Caki2 (cell line): Measurements from ENCODE around the gene SYNGAP1. TPM values are rescaled to one million over a fixed set of nuclear protein-coding genes. Genes with fewer than 3 reads are reported as not detected.
"Not testable (repeated sequence)": the region's sequence is repeated elsewhere in the genome, so short reads cannot be mapped to it uniquely, and the experiment has no call there.

ENCODE experiments used
- DNase-seq: peaks from one replicate; pipeline ENCODE4 v3.0.0-alpha.2; 2015; ENCODE audit warnings: low read depth
- in situ Hi-C: cut with HindIII; loops from 2 replicates; pipeline ENCODE4 v1.10.0; 2016; ENCODE audit warnings: low sequenced_read_pairs, low pct_unique_long_range_greater_than_20kb, mixed read lengths
- total RNA-seq: library from RNA; depleted of rRNA; stranded (reverse); fragments of >200 nt; shearing (Covaris generic); gene quantifications from 2 replicates; pipeline ENCODE4 v1.2.3, GENCODE V29; 2014; ENCODE audit warnings: low replicate concordance

Gene SYNGAP1
- total RNA-seq, 1 experiment from 2014 or later: 0.14 TPM

- in situ Hi-C loops: no loop called here
- no peak for DNase-seq
These were observed 22.3 kb upstream of the SYNGAP1 start for GRCh38 chr6:33397541-33397940.

GRCh38 chr6:33398601-33399000 is 21.3 kb upstream of the SYNGAP1 start:
- DNase-seq, in situ Hi-C loops: not testable (repeated sequence)

- DNase-seq, in situ Hi-C loops: not testable (repeated sequence)
These were observed 20.0 kb upstream of the SYNGAP1 start for GRCh38 chr6:33399881-33400280.

- DNase-seq: no peak
- in situ Hi-C loops: no loop called here
These were observed 15.0 kb upstream of the SYNGAP1 start for GRCh38 chr6:33404884-33405283.

- no peak for DNase-seq
- in situ Hi-C loops: no loop called here
These were observed 14.4 kb upstream of the SYNGAP1 start for GRCh38 chr6:33405386-33405940.

GRCh38 chr6:33406126-33406525 is 13.7 kb upstream of the SYNGAP1 start:
- in situ Hi-C loops: no loop called here
- no peak for DNase-seq

GRCh38 chr6:33407132-33407718 is 12.6 kb upstream of the SYNGAP1 start:
- in situ Hi-C loops: no loop called here
- DNase-seq: peak; percentile 38

- in situ Hi-C loops: no loop called here
- DNase-seq: peak; percentile 99
These were observed 9.7 kb upstream of the SYNGAP1 start for GRCh38 chr6:33410050-33410710.

GRCh38 chr6:33410711-33411631 is 8.9 kb upstream of the SYNGAP1 start, which contains the start of gene PHF1:
Gene PHF1 (plus strand): TSS chr6:33411014. CDS start chr6:33412264, 1,250 bp downstream.
- DNase-seq: peak; percentile 83
- in situ Hi-C loops: no loop called here

- in situ Hi-C loops: no loop called here
These were observed 8.2 kb upstream of the SYNGAP1 start for GRCh38 chr6:33411632-33412005.

GRCh38 chr6:33412140-33413009 is 7.5 kb upstream of the SYNGAP1 start:
- DNase-seq: no peak
- in situ Hi-C loops: no loop called here

More at GRCh38 chr6:33411632-33412005, 8.2 kb upstream of the SYNGAP1 start:
- DNase-seq: no peak

- no peak for DNase-seq
- in situ Hi-C loops: no loop called here
These were observed 6.4 kb upstream of the SYNGAP1 start for GRCh38 chr6:33413241-33414120.

- DNase-seq: no peak
- in situ Hi-C loops: no loop called here
These were observed 5.1 kb upstream of the SYNGAP1 start for GRCh38 chr6:33414592-33415271.

GRCh38 chr6:33415831-33416230 is 4.0 kb upstream of the SYNGAP1 start:
- in situ Hi-C loops: no loop called here
- DNase-seq: no peak

- in situ Hi-C loops: no loop called here
- no peak for DNase-seq
These were observed 3.3 kb upstream of the SYNGAP1 start for GRCh38 chr6:33416386-33417127.
